SU-DHL-6 (cell line): ENCODE results near the gene ISLR2.

ENCODE experiments used
- CTCF ChIP-seq: fragments of 200-600 bp; sonication (generic); IDR thresholded peaks from one replicate; pipeline ENCODE4 v1.5.1; 2017; ENCODE audit warnings: antibody characterized with exemption, mild to moderate bottlenecking, low read length, moderate library complexity; ENCODE audit not compliant: insufficient read depth, poor library complexity, severe bottlenecking
- EZH2phosphoT487 ChIP-seq: fragments of 200-600 bp; sonication (generic), shearing (Covaris generic); conservative IDR thresholded peaks from 2 replicates; pipeline ENCODE4 v1.6.1; 2018; ENCODE audit warnings: mild to moderate bottlenecking, antibody characterized with exemption, low read length, moderate library complexity, mixed read lengths

DNA sequence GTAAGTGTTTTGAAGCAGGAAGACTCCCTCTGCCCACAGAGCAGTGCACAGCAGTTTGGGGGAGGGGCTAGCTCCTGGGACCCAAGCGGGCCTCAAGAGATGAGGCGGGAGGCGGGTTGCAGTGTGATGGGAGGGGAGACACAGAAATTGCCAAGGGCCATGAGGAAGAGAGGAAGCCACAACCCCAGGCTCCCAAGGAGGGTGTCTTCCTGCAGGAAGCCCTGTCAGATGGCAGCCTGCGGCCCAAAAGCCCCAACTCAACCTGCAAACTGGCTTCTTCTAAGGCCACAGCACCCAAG, 7.3 kb upstream of the ISLR2 start:
- TF ChIP-seq CTCF (no peak), EZH2phosphoT487 (no peak)
